ENCODE measurements around the gene AURKAIP1.
A peak's percentile ranks its signal among the peaks of the same experiment; 100 is the strongest.

The AURKAIP1 gene

GRCh38 chr1:1325288-1326074 is 49.5 kb downstream of the AURKAIP1 start:
- TF ChIP-seq TAF1 (IDR thresholded peaks at IDR 0.05; ENCODE audit: borderline replicate concordance, insufficient read depth, low read length) (no peak), POLR2AphosphoS5 (IDR thresholded peaks at IDR 0.05; ENCODE audit: low read depth, low read length) (no peak), FOXP2 (optimal IDR thresholded peaks at IDR 0.05; ENCODE audit: borderline replicate concordance, extremely low read depth, extremely low read length, insufficient read depth) (no peak)
- TF ChIP-seq, protein P1, sequence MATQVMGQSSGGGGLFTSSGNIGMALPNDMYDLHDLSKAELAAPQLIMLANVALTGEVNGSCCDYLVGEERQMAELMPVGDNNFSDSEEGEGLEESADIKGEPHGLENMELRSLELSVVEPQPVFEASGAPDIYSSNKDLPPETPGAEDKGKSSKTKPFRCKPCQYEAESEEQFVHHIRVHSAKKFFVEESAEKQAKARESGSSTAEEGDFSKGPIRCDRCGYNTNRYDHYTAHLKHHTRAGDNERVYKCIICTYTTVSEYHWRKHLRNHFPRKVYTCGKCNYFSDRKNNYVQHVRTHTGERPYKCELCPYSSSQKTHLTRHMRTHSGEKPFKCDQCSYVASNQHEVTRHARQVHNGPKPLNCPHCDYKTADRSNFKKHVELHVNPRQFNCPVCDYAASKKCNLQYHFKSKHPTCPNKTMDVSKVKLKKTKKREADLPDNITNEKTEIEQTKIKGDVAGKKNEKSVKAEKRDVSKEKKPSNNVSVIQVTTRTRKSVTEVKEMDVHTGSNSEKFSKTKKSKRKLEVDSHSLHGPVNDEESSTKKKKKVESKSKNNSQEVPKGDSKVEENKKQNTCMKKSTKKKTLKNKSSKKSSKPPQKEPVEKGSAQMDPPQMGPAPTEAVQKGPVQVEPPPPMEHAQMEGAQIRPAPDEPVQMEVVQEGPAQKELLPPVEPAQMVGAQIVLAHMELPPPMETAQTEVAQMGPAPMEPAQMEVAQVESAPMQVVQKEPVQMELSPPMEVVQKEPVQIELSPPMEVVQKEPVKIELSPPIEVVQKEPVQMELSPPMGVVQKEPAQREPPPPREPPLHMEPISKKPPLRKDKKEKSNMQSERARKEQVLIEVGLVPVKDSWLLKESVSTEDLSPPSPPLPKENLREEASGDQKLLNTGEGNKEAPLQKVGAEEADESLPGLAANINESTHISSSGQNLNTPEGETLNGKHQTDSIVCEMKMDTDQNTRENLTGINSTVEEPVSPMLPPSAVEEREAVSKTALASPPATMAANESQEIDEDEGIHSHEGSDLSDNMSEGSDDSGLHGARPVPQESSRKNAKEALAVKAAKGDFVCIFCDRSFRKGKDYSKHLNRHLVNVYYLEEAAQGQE (IDR thresholded peaks at IDR 0.05; ENCODE audit: insufficient read depth in 1 of 2, low read depth in 2 of 2, low read length in 2 of 2) = no peak

- peak; percentile 58; the same call in 1 of the 2 replicates for TF ChIP-seq TAF1 (IDR thresholded peaks at IDR 0.05; ENCODE audit: borderline replicate concordance, insufficient read depth, low read length)
- peak; percentile 89 for TF ChIP-seq POLR2AphosphoS5 (IDR thresholded peaks at IDR 0.05; ENCODE audit: low read depth, low read length)
- TF ChIP-seq, protein P1 (IDR thresholded peaks at IDR 0.05; ENCODE audit: insufficient read depth in 1 of 2, low read depth in 2 of 2, low read length in 2 of 2) = no peak
- TF ChIP-seq SIN3A (IDR thresholded peaks at IDR 0.05; ENCODE audit: borderline replicate concordance, insufficient read depth, low read length) = no peak
- no peak for TF ChIP-seq FOXP2 (optimal IDR thresholded peaks at IDR 0.05; ENCODE audit: borderline replicate concordance, extremely low read depth, extremely low read length, insufficient read depth)
These were observed 50.3 kb downstream of the AURKAIP1 start, which contains the start of the genes CPTP and INTS11 for GRCh38 chr1:1324524-1325287. TSS of gene CPTP (plus strand) at chr1:1324802. CDS start at chr1:1326911, 2,109 bp downstream. TSS of gene INTS11 (minus strand) at chr1:1324660. CDS start at chr1:1324608, 52 bp downstream.

GRCh38 chr1:1324084-1324523 is 50.9 kb downstream of the AURKAIP1 start:
- no peak for TF ChIP-seq FOXP2 (optimal IDR thresholded peaks at IDR 0.05; ENCODE audit: borderline replicate concordance, extremely low read depth, extremely low read length, insufficient read depth)
- TF ChIP-seq, protein P1 (IDR thresholded peaks at IDR 0.05; ENCODE audit: insufficient read depth in 1 of 2, low read depth in 2 of 2, low read length in 2 of 2) = no peak
- TF ChIP-seq TAF1 (IDR thresholded peaks at IDR 0.05; ENCODE audit: borderline replicate concordance, insufficient read depth, low read length) = no peak
- TF ChIP-seq SIN3A (IDR thresholded peaks at IDR 0.05; ENCODE audit: borderline replicate concordance, insufficient read depth, low read length) = no peak
- TF ChIP-seq POLR2AphosphoS5 (IDR thresholded peaks at IDR 0.05; ENCODE audit: low read depth, low read length) = no peak

All from PFSK-1 (cell line).